Measurements from ENCODE around the gene TMEM131.
"Not testable (repeated sequence)": the region's sequence is repeated elsewhere in the genome, so short reads cannot be mapped to it uniquely, and the experiment has no call there.

Gene TMEM131

GRCh38 chr2:97953853-97954252 is 41.9 kb downstream of the TMEM131 start:
- DNase-seq (ENCODE audit: low read depth): no peak

- no peak for DNase-seq (ENCODE audit: low read depth)
Observed at GRCh38 chr2:97952357-97952756, 43.4 kb downstream of the TMEM131 start.

DNA sequence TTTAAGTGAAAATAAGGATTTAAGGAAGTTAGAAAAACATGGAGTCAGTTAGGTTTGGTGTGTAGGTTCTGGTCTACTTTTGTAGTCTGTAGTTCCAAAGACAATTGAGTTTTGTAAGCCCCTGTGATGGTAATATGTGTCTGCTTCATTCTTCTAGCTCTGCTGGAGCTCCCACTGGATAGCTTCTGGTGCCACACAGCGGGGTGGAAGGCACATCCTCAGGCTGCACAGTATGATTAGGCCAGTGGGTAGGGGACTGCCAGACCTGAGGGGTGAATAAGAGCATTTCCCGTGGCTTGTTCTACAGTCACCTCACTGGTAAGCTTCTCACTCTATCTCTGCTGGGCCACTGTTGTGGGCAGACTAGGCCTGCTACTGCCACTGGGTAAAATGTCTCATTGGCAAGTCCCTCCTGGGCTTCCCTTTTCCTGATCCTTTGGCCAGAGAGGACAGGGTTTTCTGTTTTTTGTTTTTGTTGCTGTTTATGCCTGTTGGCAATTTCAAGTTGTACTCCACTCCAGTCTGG is 44.5 kb downstream of the TMEM131 start:
- DNase-seq (ENCODE audit: low read depth): no peak

DNA sequence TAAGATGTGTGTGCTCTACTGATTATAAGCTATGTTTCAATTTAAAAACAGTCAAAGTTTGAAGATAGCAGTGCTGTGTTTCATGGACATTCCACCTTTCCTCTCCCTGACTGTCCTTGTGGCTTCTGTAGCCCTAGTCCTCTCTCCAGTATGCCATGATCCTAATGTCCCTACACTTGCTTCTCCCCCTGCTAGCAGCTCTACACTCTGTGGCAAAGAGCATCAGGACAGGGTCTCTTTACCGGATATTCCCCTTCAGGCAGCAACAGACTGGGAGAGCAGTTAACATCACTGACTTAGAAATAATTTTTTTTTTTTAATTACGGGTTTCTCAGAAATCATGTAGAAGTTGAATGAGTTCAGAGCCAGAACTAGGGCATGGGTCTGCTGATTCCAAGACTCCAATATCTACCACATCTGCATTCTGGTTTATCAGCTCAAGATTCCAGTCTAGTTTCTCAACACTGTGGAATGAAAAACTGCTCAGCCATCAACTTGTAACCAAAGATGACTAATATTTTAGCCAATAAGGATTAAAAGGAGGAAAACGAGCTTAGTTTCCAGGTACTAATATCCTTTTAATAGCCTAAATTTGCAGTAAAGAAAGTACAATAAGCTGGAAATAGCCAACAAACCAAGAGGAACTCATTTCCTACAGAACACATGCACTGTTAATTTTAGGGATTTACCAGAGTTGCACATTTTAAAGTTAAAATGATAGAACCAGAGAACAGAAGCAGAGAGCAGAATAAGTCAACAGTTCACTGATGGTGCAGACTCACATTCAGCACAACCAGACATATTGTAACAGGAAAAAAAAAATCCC is 45.2 kb downstream of the TMEM131 start:
- no peak for DNase-seq (ENCODE audit: low read depth)

- no peak for DNase-seq (ENCODE audit: low read depth)
Observed at GRCh38 chr2:97948926-97949325, 46.8 kb downstream of the TMEM131 start.

DNA sequence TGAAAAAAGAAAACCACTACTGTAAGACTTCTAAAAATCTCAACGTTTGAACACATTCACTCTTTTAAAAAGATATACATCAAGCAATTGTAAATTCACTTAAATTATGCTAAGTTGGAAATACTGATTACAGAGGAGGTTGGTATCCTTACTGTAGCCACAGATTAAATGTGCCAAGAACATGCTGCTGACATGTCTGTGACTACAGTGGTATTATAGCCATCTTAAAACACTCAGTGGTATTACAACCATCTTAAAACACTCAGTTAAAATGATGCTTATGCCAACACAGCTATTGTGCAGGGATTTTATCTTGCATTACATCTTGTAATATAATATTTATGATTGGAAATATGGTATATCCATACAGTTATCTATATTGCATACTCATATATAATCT is 50.0 kb downstream of the TMEM131 start:
- no peak for DNase-seq (ENCODE audit: low read depth)

GRCh38 chr2:97936881-97937280 is 58.9 kb downstream of the TMEM131 start:
- no peak for DNase-seq (ENCODE audit: low read depth)

DNA sequence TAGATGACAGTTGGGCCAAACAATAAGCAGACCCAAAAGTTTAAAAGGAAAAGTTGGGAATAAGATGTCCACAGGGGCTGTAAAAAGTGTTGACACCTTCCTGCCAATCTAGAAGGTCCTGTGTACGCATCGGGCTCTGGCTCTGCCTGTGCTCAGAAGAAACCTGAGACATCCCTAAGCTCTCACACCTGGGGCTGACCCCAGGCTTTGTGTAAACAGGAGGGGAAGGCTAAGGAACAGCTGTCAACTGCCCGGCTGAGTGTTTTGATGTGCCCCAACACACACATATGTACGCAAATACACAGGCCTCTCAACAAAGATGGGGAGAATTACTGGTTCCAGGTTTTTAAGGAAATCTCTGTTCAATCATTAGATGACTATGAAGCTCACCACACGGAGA is 59.5 kb downstream of the TMEM131 start:
- no peak for DNase-seq (ENCODE audit: low read depth)

DNA sequence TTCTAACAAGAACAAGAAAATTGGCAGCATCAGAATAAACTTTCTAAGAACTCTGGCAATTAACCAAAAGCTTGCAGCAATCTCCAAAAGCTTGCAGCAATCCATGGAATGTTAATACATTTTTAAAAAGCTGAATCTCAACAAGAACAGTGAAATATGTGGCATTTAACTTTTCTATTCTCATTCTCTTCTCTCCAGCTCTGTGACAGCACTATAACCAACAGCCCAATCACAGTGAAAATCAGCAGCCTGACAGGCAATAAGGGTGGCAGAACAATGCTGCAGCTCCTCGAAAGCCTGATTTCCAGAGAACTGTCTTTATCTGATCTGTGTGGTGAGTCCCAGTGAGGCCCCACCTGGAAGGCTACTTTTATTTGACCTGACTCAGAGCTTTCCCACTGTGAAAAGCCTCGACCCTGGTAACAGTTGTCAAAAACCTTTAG is 60.0 kb downstream of the TMEM131 start:
- DNase-seq (ENCODE audit: low read depth): no peak

- no peak for DNase-seq (ENCODE audit: low read depth)
Observed at GRCh38 chr2:97932975-97933662, 62.6 kb downstream of the TMEM131 start.

DNA sequence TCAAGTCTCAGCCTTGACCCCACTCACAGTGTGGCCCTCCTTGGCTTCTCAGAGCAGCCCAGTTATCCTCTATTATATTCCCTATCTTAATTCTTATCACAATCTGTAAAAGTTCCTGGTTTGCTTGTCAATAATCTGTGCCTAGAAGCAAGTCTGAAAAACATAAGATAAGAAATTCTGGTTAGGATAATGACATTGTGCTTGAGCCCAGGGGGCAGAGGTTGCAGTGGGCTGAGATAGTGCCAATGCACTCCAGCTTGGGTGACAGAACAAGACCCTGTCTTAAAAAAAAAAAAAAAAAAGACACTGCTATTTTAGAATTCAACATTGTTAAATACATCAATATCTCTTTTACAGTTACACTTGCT is 63.9 kb downstream of the TMEM131 start:
- DNase-seq (ENCODE audit: low read depth): no peak

- no peak for DNase-seq (ENCODE audit: low read depth)
Observed at GRCh38 chr2:97931118-97931857, 64.5 kb downstream of the TMEM131 start.

DNA sequence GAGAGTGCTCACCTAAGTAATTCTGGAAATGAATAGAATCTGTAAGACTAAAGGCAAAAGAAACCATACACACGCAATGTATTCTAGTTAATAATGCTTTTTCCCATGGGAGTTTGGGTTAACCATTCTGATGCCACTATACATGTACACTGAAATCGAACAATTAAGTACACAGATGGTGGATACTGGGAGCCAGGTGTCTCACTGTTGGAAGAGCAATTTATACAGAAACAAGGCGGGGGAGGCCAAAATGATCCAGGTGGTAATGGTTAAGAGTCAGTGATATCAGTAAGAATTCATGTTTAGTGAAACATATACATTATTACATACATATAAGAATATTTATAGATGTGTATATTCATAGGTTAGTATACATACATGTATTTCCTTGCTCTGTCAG is 67.2 kb downstream of the TMEM131 start:
- DNase-seq (ENCODE audit: low read depth): no peak

GRCh38 chr2:97926946-97927345 is 68.8 kb downstream of the TMEM131 start:
- no peak for DNase-seq (ENCODE audit: low read depth)

DNA sequence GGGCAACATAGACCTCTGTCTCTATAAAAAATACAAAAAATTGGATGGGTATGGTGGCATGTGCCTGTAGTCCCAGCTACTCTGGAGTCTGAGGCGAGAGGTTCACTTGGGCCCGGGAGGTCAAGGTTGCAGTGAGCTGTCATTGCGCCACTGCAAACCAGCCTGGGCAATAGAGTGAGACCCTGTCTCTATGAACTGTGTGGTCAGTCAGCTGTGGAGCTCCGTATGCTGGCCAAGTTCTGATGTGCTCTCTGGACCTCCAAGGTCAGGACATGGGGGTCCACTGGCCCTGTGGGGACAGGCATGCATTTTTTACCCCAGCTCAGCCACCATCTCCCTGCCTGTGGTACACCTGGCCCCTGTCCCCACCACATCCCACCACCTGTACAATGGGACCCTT is 71.6 kb downstream of the TMEM131 start:
- no peak for DNase-seq (ENCODE audit: low read depth)

DNA sequence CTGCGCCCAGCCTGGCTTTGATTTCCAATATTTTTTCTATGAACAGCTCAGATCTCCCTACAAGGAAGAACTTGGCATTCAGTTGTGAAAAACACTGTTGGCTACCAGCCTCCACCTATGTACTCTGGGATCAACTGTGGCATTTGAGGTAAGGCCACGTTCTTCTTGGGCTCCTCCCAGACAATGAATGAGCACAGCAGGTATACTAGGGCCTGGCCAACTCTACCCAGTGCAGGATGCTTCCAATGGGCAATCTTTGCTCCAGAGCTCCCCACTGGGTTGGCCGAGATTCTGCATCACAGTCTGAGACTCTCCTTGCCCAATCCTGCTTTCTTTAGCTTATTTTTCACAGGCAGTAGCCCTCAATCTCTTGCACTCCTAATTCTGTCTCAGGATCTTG is 75.9 kb downstream of the TMEM131 start:
- no peak for DNase-seq (ENCODE audit: low read depth)

DNA sequence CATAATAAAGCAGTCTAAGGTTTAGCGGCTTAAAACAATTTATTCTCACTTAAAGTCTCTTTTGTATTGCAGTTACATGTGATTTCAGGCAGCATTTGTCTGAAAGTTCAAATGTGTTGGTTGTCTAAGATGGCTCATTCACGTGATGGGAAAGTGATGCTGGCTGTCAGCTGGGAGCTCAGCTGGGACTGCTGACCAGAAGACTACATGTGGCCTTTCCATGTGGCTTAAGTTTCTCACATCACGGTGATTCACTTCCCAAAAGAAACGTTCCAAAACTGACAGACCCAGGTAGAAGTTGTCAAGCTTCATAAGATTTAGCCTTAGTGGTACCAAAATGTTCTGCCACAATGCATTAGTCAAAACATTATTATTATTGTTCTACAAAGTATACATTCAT is 76.9 kb downstream of the TMEM131 start:
- DNase-seq (ENCODE audit: low read depth): no peak

- DNase-seq (ENCODE audit: low read depth): not testable (repeated sequence)
Observed at GRCh38 chr2:97917668-97918067, 78.1 kb downstream of the TMEM131 start.

GRCh38 chr2:97914691-97915213 is 81.0 kb downstream of the TMEM131 start:
- no peak for DNase-seq (ENCODE audit: low read depth)

DNA sequence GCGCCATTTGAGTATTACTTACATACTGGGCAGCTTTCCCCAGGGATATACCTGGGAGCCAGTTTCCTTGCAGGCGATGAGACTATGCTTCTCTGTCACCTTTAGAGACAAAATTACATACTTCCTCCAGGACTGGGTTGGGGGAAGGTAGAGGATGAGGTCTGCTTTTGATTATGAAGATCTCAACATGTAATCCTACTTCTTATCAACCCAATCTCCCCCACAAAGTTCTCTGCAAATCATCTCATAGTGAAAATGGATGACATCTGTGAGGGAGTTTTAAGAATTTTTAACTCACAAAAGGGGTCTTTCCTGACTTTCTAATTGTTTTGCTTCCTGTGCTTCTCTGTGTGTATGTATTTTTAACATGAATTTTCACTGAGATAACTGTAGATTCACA is 81.9 kb downstream of the TMEM131 start:
- DNase-seq (ENCODE audit: low read depth): no peak

DNA sequence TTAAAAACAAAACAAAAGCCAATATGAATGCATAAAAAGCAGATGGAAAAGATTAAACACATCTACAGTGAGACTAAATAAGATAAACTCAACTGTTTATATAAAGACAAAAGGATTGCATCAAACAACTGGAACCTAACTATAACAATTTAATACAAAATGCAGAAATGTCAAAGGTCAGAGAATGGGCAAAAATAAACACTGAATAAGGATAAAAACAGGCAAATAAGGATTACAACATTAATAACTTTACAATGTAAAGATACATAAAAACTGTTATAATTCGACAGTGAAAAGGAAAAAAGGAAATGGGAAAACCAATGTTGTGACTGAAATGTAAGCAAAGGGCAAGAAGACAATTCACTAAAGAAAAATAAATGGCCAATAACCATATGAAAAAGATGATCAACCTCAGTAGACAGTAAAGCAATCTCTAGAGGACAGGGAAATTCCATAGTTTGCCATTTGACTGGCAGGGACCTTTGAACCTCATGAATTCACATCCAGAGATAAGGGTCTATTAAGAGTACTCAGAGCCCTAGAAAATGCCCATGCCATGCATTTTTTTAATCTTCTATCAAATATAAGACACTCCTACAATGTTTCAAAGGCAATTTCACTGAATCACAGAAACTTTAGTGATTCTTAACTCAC is 83.7 kb downstream of the TMEM131 start:
- DNase-seq (ENCODE audit: low read depth): no peak

Data from activated T-cell treated with anti-CD3 and anti-CD28 coated beads for 48 hours (primary cell).